Adrenal gland (tissue), 12 donors: ENCODE data around the gene MYL6B. TPM values are rescaled to one million over a fixed set of nuclear protein-coding genes. Genes with fewer than 3 reads are reported as not detected.

Source experiments
- DNase-seq, 7 donors: peaks; one replicate each; pipeline ENCODE4 v3.0.0-alpha.2; 2019 to 2020
- H3K27ac ChIP-seq, 5 donors: fragments of 200-600 bp; sonication (generic) in 4 of 5; 1 replicate in 3 of 5; 2 replicates in 2 of 5; pipeline versions ENCODE4 v1.5.1 to v1.8.0; 2016 to 2020; ENCODE audit warnings: mild to moderate bottlenecking in 1 of 5
- H3K27me3 ChIP-seq: fragments of 200-600 bp; 2 replicates; pipeline ENCODE4 v1.8.0; 2021
- H3K36me3 ChIP-seq, 2 donors: fragments of 200-600 bp; replicated peaks in 1 of 2; 1 replicate in 1 of 2; 2 replicates in 1 of 2; pipeline versions ENCODE4 v1.5.1 to v1.8.0; 2018 to 2022
- H3K4me1 ChIP-seq, 2 donors: fragments of 200-600 bp; replicated peaks in 1 of 2; 1 replicate in 1 of 2; 2 replicates in 1 of 2; pipeline versions ENCODE4 v1.5.1 to v1.8.0; 2018 to 2021
- H3K4me3 ChIP-seq, 4 donors: fragments of 200-600 bp; sonication (generic) in 3 of 4; one replicate each; pipeline ENCODE4 v1.5.1; 2016 to 2018
- H3K9me3 ChIP-seq, 3 donors: fragments of 200-600 bp; sonication (generic) in 1 of 3; replicated peaks in 1 of 3; 1 replicate in 2 of 3; 2 replicates in 1 of 3; pipeline versions ENCODE4 v1.5.1 to v1.8.0; 2016 to 2021
- CTCF ChIP-seq, 6 experiments: fragments of 450-650 bp in 4 of 6; fragments of 200-600 bp in 2 of 6; sonication (generic) in 1 of 6; IDR thresholded peaks; 1 replicate in 5 of 6; 2 replicates in 1 of 6; pipeline versions ENCODE4 v1.5.1 to v1.8.0; 2016 to 2021; ENCODE audit warnings: antibody characterized with exemption in 6 of 6, mild to moderate bottlenecking in 2 of 6, moderate library complexity in 1 of 6
- POLR2A ChIP-seq, 2 donors: fragments of 450-650 bp; IDR thresholded peaks; one replicate each; pipeline ENCODE4 v1.6.1; 2017; ENCODE audit warnings: antibody characterized with exemption in 2 of 2, mild to moderate bottlenecking in 2 of 2, moderate library complexity in 1 of 2
- WGBS, 4 donors: extraction: QIAGEN DNeasy Blood & Tissue Kit in 2 of 4; methylation state at CpG; one replicate each; pipeline versions ENCODE4 v1.1.5 to v1.1.7; 2013 to 2017; 5-methylcytosine and 5-hydroxymethylcytosine counted together
- intact Hi-C, 2 donors: fragments of 100-400 bp; cut with DNase I; formaldehyde crosslinking; loops; one replicate each; pipeline versions ENCODE4 v1.14.1 to v1.15.0; 2022 to 2023
- polyA plus RNA-seq, 3 donors: library from polyadenylated mRNA; stranded (reverse); fragments of 200-250 nt in 2 of 3; fragments of 350-450 nt in 1 of 3; fragmentation: Illumina TruSeq in 1 of 3; extraction: RNeasy Lipid Tissue Mini Kit (QIAGEN cat#74804) in 1 of 3; gene quantifications; one replicate each; pipeline ENCODE4 v1.2.3, GENCODE V29; 2013 to 2014
- total RNA-seq, 9 donors: library from RNA; depleted of rRNA in 4 of 9; stranded (reverse); fragments of >200 nt in 4 of 9; fragments of 120-200 nt in 1 of 9; fragmentation: NEBNext Ultra II Directional in 1 of 9; extraction: Animal tissue kit (Norgen Biotek cat#: 25700) in 1 of 9; gene quantifications; one replicate each; pipeline versions ENCODE4 v1.1.0 to v1.2.4, GENCODE V29; 2013 to 2023
- donor health status: healthy with polysubstance abuse.
- donor health status: Bipolar disorder and iron deficiency.
- donor health status: DM: yes; HTN: yes; CAD: no.
- donor health status: DM: no; HTN: no; CAD: no.
- donor health status: DM: no; HTN: no; CAD: no.
- donor health status: DM: yes; HTN: yes; CAD: no.

MYL6B gene
- total and polyA plus RNA-seq, 12 donors = 28.0 to 129 (median 71.9) TPM

DNA sequence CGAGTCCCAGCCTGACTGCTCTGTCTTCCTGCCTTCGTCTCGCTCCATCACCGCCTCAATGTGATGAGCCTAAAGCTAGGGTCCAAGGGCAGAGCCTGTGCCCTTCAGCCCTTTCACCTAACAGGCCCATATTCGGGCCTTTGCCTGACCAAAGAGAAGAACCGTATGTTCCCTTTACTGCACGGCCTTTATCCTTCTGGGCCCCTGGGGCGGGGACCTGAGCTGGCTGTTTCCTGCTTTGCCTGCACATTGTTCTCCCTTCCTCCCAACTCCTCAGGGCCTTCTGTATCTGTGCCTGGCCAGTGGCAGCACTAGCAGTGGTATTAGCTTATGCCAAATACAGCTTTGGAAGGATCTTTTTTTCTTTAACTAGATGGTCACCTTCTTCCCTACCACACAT is 8.5 kb upstream of the MYL6B start:
- Histone ChIP-seq H3K27me3 (no peaks in the 10 kb centered on the region), H3K36me3 (peaks cover 0 to 60% of the 10 kb centered on the region in 2 donors), H3K27ac (peak overlapping the region in 2 of 5 donors; percentile 30 to 49), H3K4me3 (no peak overlapping the region), H3K4me1 (peaks cover 15% of the 10 kb centered on the region in 2 donors), H3K9me3 (no peaks in the 10 kb centered on the region)
- no peak for TF ChIP-seq CTCF (IDR thresholded peaks at IDR 0.05)
- no peak for DNase-seq
- WGBS, 4 donors = 82 to 86% (median 82%) methylated on average over 8 of the region's 8 CpGs
- intact Hi-C loops = no loop called here

DNA sequence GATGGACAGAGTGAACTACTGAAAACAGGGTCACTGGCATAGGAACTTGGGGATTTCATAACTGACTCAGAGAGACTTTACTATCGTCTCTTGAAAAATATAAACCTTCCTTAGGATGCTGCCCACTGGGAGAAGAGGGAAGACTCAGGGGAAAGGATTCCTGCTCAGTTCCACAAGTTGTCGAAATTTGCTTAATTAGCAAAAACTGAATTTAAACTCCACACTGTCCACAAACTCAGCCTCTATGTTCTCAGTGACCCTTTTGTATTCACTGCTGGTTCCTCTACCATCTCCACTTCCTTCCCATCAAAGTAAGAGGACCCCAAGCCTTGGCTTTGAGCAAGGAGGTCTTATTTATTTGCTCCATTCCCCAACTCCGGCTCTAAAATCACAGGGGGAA is 7.2 kb upstream of the MYL6B start:
- Histone ChIP-seq H3K4me1 (peaks cover 15% of the 10 kb centered on the region in 2 donors), H3K27me3 (no peaks in the 10 kb centered on the region), H3K27ac (peak overlapping the region in 1 of 5 donors; percentile 10), H3K9me3 (no peaks in the 10 kb centered on the region), H3K36me3 (peaks cover 0 to 47% of the 10 kb centered on the region in 2 donors), H3K4me3 (no peak overlapping the region)
- DNase-seq = no peak
- 83 to 90% (median 83%) methylated on average over 3 of the region's 3 CpGs for WGBS, 4 donors
- TF ChIP-seq CTCF (IDR thresholded peaks at IDR 0.05) (no peak), POLR2A (IDR thresholded peaks at IDR 0.05) (no peak)
- intact Hi-C loops = no loop called here

- no peaks in the 10 kb centered on the region for H3K27me3 ChIP-seq
- peak; percentile 66 to 87 (median 77) for DNase-seq
- H3K36me3 ChIP-seq = peaks cover 0 to 34% of the 10 kb centered on the region in 2 donors
- H3K4me3 ChIP-seq = no peak overlapping the region
- 33 to 37% (median 35%) methylated on average over 13 of the region's 13 CpGs for WGBS, 4 donors
- TF ChIP-seq POLR2A (IDR thresholded peaks at IDR 0.05) (peak in 1 of 2 donors; percentile 7), CTCF (IDR thresholded peaks at IDR 0.05) (no peak)
- peak overlapping the region; percentile 51 to 81 (median 69) for H3K27ac ChIP-seq
- peaks cover 23 to 28% of the 10 kb centered on the region in 2 donors for H3K4me1 ChIP-seq
- H3K9me3 ChIP-seq = no peaks in the 10 kb centered on the region
- intact Hi-C loops = no loop called here
Observed at GRCh38 chr12:56146492-56147460, 5.6 kb upstream of the MYL6B start.

DNA sequence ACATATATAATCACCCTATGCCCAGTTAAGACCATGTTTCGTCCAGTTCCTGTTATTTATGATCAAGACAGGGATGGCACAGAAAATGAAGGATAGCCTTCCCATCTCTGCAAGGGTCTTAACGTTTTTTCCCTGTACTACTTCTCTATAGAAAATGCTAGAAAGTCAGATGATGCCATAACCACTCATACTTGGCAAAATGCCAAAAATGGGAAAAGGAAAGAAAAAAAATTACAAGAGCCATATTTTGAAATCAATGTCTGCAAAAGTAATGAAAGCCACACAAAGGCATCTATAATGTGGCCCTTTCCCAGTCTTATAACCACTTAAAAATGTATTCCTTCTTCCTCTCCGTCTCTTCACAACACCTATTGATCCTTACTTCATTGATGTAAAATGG is 1.8 kb upstream of the MYL6B start:
- H3K27me3 ChIP-seq = no peaks in the 10 kb centered on the region
- H3K4me3 ChIP-seq = no peak overlapping the region
- WGBS, 4 donors = 61 to 64% (median 62%) methylated on average over 3 of the region's 3 CpGs
- TF ChIP-seq POLR2A (IDR thresholded peaks at IDR 0.05) = no peak
- TF ChIP-seq CTCF (IDR thresholded peaks at IDR 0.05) = no peak
- intact Hi-C loops = no loop called here
- peak overlapping the region in 1 of 5 donors; percentile 97 for H3K27ac ChIP-seq
- no peaks in the 10 kb centered on the region for H3K36me3 ChIP-seq
- H3K4me1 ChIP-seq = peaks cover 30 to 36% of the 10 kb centered on the region in 2 donors
- H3K9me3 ChIP-seq = no peaks in the 10 kb centered on the region
- no peak for DNase-seq
